GOT3 (cell line): ENCODE measurements around the gene STAB2.

ENCODE experiments used
- DNase-seq: peaks from one replicate; lab custom pipeline; 2025; ENCODE audit warnings: mixed read lengths; lab: John Stamatoyannopoulos, UW

The STAB2 gene

DNA sequence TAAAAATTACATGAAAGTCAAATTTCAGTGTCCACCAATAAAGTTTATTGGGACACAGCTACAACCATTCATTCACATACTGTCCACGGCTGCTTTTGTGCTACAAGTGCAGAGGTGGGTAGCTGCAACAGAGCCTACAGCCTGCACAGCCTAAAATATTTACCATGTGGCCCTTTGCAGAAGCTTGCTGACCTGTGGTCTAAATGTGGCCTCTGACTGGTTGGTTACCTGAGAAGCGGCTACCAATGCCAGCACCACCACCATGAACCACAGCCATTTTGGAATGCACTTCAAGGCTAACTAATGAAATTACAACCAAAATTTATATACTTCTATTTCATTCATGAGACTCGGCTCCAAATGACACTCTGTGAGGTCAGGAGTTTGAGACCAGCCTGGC, 195.3 kb downstream of the STAB2 start:
- no peak for DNase-seq

DNA sequence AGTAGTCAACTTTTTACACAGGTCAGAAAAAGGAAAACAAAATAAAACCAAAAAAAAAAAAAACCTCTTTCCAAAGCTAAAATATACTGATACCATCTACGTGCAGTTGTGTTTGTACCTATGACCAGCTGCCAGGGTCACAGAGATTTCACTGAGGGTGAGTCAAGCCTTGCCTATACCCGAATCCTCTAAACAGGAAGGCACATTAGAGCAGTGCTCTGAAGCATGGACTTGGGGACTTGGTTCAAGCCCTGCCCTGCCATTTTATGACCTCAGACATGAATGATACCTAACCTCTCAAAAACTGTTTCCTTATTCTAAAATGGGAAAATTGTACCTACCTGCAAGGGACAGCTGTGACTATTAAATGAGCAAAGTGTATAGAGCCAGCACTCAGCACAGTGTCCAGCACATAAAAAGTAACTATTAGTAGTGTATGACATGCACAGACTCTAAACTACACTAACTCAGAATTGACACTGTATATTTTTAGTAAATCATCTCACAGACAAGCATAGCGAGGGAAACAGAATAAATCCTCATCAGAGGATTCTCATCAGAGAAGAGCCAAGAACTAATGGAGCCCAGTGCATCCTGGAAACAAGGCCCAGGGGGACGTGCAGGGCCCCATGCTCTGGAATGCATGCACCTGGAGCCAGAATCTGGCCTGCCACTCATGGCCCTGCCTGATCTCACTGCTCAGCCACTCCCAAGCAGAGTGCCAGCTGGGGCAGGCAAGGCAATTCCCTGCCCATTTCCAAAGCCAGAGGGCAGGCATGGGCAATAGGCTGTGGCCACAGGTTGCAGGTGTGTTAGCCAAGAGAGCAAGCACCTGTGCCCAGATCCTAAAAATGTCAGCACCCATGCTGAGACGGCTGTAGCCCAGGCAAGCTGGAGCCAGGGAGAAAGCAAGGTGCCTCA, 196.9 kb downstream of the STAB2 start:
- DNase-seq, result no peak

DNA sequence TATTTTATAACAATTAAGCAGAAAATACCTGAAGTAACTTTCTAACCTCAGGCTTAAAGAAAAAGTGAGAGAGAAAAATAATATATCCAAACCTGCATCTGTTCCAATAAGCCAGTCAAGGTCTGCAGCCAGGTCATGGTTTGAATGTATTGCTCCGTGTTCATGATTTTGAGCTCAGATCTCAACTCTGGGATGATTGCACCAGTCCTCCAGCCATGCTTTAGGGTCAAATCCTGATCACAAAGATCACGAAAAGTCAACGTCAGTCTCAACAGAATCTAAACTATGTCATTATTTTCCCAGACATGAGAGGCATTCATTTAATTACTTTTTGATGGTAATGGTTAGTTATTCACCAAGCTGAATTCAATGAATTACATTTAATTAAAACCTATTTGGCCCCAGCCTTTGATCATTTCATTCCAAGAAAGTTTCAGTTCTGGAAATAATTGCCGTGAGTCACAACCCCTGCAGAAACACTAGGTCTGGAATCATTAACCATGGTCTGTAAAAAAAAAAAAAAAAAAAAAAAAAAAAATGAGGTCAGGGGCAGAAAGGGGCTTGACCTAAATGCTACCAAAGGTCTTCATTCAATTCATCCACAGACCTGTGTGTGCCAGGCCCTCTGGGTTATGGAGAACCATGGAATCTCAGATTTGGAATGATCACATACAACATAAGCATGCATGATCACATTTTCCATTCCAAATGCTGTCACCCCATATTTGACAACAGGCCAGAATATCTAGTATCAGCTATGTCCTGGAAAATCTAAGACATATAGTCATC, 198.4 kb downstream of the STAB2 start:
- no peak for DNase-seq

DNA sequence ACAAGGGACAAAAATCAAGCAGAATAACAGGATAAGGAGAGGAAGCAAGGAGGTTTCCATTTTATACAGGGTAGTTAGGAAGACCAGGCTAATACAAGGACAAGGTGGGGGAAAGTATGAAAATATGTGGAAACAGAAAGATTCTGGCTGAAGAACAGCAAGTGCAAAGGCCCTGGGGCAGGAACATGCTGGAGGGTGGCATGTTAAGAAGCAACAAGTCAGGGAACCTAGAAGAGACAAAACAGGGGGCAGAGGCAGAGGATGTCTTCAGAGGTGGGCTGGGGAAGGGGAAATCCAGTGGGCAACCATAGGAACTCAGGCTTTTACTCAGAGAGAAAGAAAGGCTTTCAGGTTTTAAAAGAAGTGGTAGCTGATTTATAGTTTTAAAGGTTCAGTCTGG, 199.1 kb downstream of the STAB2 start:
- DNase-seq, result no peak

DNA sequence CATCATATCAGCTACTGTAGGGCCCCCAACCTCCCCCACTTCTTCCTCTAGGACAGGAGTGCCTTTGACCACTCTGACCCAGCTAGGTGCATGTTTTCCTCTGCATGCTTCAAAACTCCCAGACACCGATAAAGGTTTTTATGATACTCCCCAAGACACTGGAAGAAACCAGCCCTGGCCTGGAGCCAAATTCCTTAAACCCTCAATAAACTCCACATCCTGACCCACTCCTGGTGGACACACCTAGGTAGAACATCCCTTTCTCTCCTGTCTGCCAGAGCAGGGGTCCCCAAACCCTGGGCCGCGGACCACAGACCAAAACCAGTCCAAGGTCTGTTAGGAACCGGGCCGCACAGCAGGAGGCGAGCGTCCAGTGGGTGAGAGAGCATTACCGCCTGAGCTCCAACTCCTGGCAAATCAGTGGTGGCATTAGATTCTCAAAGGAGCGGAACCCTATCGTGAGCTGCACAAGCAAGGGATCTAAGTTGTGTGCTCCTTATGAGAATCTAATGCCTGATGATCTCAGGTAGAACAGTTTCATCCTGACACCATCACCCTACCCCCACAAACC, 204.4 kb downstream of the STAB2 start:
- no peak for DNase-seq

DNA sequence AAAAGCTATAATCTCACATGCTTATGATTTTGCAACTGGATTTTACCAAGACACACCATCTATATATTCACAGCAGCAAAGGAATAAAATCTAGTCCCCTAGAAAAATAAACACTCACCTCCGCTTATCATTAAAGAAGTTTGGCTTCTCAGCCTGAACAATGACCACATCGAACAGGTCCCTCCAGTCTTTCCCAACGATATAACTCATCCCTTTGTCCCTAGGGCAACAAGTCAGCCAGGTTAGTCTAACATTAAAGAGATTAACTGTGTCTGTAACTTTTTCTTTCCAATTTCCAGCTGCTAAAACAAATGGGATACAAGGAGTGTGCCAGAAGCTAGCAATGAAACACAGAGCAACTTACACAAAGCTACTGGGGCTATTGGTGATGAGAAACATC, 206.0 kb downstream of the STAB2 start:
- DNase-seq, result no peak

DNA sequence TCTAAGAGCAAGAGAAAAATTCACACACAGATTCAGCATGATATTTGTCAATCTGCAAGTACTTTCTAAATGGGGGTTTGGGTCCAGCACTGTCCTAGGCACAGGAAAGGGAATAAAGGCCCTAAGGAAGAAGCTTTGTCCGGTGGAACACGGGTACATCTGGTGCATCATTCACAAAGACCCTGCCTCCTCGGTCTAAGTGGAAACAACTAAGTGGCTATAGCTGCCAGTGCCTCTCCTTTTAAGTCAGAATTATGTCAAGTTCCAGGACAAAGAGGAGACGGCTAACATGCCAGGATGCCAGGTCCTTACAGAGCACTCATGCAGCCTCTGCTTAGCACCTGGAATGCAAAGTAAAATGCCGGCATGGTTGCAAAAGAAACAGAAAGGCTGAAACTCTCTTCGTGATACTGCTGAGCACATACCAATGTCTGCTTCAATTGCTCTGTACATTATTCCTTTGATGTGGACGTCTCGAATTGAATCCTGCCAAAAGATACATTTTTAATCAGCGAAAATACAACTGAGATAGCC, 206.5 kb downstream of the STAB2 start:
- DNase-seq, result no peak

DNA sequence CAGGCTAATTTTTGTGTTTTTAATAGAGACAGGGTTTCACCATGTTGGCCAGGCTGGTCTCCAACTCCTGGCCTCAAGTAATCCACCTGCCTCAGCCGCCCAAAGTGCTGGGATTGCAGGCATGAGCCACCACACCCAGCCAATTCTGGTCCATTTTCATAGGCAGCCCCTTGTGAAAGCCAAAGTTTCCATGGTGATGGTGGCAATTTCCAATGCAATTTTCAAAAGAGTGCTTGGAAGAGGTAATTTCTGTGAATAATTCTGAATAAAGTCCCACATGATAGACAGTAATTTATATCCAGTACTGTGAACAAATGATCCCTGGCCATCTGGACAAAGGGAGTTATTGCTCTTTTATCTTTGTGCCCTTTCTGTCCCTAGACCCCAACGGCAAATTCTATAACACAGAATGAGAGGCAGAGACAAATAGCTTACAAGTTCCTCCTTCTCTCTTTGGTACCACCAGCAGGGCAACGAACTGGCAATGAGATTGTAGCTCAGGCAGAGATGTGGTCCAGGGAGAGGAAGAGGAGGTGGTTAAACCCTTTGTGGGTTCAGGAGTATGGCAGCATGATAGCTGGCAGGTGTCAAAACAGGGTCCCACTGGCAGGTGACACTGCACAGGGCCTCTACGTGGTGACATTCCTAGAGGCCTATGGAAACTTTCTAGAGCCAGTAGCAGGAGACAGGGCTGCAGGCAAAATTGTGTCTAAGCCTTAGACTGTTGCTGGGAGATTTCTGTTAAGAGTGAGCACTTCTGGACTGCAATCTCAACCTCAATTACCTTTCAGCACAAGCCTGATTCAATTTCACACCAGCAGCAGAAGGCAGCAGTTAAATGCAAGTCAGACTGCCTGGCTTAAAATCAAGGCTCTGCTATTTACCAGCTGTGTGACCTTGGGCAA, 207.5 kb downstream of the STAB2 start:
- DNase-seq, result no peak

DNA sequence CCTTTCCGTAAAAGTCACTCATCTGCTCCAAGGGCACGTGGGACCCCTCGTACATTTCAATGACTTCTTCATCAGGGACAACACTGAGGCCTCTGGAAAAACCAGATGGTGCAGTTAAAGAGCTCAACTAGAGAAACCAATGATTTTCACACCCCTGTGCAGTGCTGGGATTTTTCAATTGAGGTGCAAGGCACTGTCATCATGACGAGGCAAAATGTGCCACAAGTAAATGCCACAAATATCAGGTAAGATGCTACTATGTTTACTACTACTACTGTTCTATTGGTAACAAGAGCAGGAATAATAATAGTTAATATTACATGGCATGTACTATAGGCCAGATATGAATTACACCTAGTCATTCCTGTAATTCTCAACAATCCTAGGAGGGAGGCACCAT, 211.5 kb downstream of the STAB2 start:
- DNase-seq, result no peak

DNA sequence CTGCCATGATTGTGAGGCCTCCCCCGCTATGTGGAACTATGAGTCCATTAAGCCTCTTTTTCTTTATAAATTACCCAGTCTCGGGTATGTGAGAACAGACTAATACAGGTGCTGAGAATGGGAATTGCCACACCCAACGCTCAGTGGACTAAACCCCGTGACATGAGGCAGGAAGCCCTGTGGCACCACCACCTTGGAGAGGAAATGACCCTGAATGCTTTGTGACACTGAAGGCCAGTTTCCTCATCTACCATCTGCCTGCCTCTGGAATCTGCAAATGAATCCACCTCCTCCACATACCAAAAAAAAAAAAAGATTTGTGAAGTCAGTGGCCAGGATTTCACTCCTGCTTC, 212.4 kb downstream of the STAB2 start:
- no peak for DNase-seq

DNA sequence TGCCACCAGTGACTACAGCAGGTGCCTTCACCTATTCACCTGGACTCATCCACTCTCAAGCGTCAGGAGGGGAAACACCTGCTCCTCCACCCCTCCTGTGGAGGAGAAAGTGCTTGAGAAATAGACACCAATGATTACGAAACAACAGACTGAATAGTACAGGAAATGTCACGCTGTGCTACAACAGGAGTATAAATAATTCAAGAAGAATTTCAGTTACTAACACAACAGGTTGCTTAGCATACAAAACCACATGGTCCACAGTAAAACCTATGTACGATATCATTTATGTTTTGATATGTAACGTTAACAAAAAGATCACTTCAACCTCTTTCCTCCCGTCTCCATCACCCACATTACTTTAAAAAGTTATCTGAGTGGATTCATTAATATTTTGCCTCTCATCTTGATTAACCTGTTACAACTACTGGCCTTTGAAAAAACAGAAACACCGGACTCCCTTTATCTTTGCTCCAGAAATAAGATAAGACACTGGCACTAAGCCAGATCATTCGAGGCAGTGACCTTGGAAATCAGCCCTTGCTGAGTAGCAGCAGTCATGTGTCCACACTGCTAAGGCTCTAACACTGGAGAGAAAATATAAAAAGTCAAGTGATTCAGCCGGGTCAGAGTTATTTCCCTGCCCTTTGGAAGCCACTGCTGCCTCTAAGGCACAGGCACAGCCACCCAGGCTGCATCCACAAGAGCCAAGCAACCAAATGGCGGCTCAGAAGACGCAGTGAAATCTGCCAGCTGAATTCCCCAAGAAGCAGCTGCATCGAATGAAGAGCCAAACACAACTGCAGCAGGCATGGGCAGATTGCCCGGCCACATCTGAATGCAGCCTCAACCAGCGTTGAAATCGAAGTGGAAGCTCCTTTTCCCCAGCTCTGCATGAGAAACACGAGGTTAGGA, 213.0 kb downstream of the STAB2 start:
- no peak for DNase-seq

DNA sequence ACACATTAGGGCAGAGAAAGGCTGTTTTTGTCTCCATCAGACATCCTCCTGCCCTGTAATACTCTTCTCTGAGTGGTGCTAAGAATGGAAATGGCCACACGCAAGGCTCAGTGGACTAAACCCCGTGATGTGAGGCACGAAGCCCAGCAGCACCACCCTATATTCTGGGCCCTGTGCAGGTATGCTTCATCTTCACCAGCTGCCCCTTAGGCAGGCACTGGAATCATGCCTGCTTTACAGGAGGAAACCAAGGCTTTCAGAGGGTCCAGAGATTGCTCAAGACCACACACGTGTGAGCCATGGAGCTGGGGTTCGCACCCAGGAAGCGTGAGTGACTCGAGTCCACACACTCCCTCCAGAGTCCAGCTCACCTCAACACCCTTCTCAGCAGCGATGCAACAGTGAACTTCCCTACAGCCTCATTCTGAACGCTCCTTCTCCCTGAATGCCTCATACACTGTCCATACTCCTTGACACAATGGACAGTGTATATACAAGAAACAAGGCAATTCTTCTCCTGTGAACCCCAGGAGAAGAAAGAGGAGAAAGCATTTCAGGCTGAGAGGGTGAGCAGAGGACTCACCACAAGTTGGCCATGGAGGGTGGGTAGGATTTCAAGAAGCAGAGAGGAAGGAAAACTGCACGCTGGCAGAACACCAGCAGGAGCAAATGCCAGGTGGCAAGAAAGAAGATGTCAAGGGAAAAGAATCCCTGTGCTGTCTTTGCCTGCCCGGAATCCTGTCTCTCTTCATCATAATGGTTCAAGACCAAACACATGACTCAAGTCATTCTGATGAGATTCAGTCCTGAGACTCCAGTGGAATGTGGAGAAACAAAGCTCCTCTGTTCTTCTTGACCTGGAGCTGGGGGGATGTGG, 214.9 kb downstream of the STAB2 start:
- DNase-seq, result no peak

DNA sequence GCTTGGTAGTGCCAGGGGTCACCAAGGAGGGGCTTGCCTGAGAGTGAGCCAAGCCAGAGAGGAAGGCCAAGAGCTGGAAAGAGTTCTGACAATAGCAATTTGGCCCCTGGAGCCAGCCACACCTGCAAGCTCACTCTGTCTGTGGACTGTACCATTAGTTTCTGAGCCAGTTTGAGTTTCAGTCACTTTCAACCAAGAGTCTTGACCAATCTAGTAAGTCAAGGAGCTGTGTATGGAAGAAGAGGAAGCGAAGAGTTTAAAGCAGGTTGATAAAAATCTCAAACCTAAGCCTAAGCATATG, 215.5 kb downstream of the STAB2 start:
- DNase-seq, result no peak

DNA sequence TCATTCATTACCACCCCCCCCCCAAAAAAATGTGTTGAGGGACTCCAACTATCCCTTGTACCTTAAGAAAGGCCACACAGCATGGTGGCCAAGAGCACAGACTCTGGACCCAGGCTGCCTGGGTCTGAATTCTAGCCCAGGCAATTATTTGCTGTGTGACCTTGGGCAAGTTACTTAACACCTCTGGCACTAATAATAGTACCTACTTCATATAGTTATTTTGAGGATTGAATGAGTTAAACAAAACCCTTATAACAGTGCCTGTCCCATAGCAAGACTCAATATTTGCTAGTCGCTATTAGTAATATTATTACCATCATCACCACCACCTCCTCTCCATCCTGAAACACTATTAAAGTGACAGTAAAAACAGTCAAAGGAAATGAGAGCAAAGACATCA, 216.8 kb downstream of the STAB2 start:
- no peak for DNase-seq

DNA sequence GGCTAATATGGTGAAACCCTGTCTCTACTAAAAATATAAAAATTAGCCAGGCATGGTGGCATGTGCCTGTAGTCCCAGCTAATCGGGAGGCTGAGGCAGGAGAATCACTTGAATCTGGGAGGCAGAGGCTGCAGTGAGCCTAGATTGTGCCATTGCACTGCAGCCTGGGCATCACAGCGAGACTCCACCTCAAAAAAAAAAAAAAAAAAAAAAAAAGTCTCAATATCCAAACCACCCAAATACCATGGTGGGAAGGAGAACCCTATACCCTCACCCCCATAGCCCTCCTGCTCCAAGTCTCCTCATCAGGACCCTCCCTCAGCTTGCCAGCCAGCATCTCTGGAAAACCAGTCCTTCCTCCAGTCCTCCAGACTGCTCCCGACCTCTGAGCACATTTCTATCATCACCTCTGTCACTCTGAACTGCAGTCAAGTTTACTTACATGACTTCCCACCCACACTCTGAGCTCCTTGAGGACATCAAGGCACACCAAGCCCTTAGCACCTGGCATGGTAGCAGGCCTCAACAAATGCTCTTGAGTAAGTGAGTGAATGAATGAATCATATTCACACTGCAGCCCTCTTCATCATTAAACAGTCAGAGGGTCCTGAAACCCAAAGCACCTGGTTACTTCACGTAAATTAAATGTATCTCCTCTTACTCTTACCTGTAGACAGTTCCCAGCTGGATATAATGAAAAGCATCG, 218.7 kb downstream of the STAB2 start:
- DNase-seq, result no peak

DNA sequence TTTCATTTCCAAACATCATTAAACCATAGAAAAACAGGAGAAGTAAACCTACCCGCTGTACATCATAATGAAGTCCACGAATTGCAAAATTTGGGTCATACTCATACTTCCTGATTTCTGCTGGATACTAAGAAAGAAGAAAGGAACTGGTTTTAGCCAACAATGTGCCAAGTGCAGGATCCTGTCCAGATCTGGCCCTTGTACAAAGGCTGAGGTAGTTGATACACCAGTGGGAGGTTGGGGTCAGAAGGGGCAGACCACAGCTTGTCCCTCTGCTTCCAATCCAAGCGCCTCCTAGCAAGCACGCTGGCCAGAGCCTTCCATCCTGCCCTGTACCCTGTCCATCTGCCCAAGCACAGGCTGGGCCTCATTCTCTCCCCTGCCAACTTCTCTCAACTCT, 219.7 kb downstream of the STAB2 start:
- no peak for DNase-seq

DNA sequence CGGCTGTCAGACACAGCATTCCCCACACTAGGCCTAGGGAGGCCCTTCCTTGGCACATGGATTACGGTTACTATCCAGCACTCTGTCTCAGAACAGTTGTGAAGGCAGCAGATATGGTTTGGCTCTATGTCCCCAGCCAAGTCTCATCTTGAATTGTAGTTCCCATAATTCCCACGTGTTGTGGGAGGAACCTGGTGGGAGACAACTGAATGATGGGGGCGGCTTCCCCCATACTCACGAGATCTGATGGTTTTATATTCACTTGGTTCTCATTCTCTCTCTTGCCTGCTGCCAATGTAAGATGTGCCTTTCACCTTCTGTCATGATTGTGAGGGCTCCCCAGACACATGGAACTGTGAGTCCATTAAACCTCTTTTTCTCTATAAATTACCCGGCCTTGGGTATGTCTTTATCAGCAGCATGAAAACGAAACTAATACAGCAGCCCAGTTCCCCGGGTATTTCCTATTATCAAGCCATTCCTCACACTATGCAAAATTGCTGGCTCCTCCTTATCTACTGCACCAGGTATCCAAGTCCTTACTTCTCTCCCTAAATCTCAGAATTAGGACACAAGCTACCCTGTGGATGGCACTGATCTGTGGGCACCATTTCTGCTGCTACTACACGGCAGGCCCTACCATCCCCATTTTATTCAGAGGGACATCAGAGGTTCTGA, 220.6 kb downstream of the STAB2 start:
- DNase-seq, result no peak

DNA sequence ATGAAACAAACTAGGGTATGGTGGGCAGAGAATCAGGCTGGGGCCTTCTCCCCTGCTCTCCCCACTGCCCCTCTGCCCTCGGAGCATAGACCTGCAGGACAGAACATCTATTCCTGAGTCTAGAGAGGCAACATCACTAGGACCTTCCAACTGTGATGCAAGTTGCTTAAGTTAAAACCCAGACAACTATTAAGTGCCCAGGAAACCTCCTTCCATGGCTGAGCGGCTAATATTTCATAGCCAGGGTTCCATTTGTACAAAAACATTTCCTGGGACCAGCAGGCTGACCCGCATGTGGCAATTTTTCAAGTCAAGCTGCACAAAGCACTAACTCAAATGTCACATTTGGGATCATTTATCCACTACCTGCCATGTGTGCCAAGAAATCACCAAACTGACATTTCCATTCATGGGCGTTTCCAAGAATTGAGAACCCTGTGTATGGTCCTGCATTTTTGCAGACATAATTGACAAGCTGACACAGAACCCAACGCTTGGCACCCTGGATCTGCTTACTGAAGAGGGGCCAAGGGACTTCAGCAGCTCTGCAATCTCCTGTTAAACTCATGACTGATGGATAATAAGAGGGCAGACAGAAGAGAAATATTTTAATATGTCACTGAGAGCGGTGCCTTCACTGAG, 221.3 kb downstream of the STAB2 start:
- DNase-seq, result no peak
